HL-60 (cell line): Measurements from ENCODE around the gene DCC.

Experiments used
- DNase-seq, 2 experiments: peaks; one replicate each; pipeline ENCODE4 v3.0.0-alpha.2; 2010 to 2020; ENCODE audit warnings: low read depth in 1 of 2, low spot score in 1 of 2
- H3K27ac ChIP-seq: fragments of 250-450 bp; sonication (Bioruptor Pico); replicated peaks from 2 replicates; pipeline ENCODE4 v1.5.1; 2020; ENCODE audit warnings: mild to moderate bottlenecking, moderate library complexity
- H3K27me3 ChIP-seq: fragments of 250-450 bp; sonication (Bioruptor Pico); 2 replicates; pipeline ENCODE4 v1.5.1; 2021; ENCODE audit warnings: mild to moderate bottlenecking, moderate library complexity; ENCODE audit not compliant: insufficient read depth, poor library complexity, severe bottlenecking
- H3K4me3 ChIP-seq: replicated peaks from 2 replicates; pipeline ENCODE4 v1.5.1; 2011; ENCODE audit warnings: mild to moderate bottlenecking, control low read depth, low read length; ENCODE audit not compliant: insufficient read depth
- CTCF ChIP-seq: IDR thresholded peaks from one replicate; pipeline ENCODE4 v1.5.1; 2011; ENCODE audit warnings: low read length, control low read depth, inconsistent platforms; ENCODE audit not compliant: insufficient read depth
- GABPA ChIP-seq: IDR thresholded peaks from 2 replicates; pipeline ENCODE4 v1.6.1; 2012; ENCODE audit warnings: low read depth
- POLR2AphosphoS5 ChIP-seq: IDR thresholded peaks from 2 replicates; pipeline ENCODE4 v1.6.1; 2012; ENCODE audit warnings: low read depth
- REST ChIP-seq: IDR thresholded peaks from 2 replicates; pipeline ENCODE4 v1.6.1; 2012; ENCODE audit warnings: low read depth; ENCODE audit not compliant: insufficient replicate concordance
- SPI1 ChIP-seq: IDR thresholded peaks from 2 replicates; pipeline ENCODE4 v1.6.1; 2012; ENCODE audit warnings: low read depth, mild to moderate bottlenecking, borderline replicate concordance

The DCC gene

GRCh38 chr18:52615321-52615720 lies 275.3 kb downstream of the DCC start:
- no peaks in the 10 kb centered on the region for H3K27me3 ChIP-seq
- no peak overlapping the region for H3K27ac ChIP-seq
- no peak for DNase-seq
- TF ChIP-seq GABPA (no peak), REST (no peak), SPI1 (no peak), CTCF (no peak), POLR2AphosphoS5 (no peak)
- H3K4me3 ChIP-seq = no peak overlapping the region

GRCh38 chr18:52615943-52616342 lies 275.9 kb downstream of the DCC start:
- DNase-seq = no peak
- TF ChIP-seq GABPA (no peak), POLR2AphosphoS5 (no peak), SPI1 (no peak)
- no peaks in the 10 kb centered on the region for H3K27me3 ChIP-seq

GRCh38 chr18:52617931-52618330 lies 277.9 kb downstream of the DCC start:
- no peak overlapping the region for H3K4me3 ChIP-seq
- H3K27ac ChIP-seq = no peak overlapping the region
- TF ChIP-seq CTCF = no peak
- no peak for TF ChIP-seq GABPA
- TF ChIP-seq POLR2AphosphoS5 = no peak
- no peak for TF ChIP-seq SPI1
- DNase-seq = no peak
- H3K27me3 ChIP-seq = no peaks in the 10 kb centered on the region

More at GRCh38 chr18:52615943-52616342, 275.9 kb downstream of the DCC start:
- Histone ChIP-seq H3K4me3 (no peak overlapping the region), H3K27ac (no peak overlapping the region)

- no peak overlapping the region for H3K27ac ChIP-seq
- no peak for DNase-seq
- H3K4me3 ChIP-seq = no peak overlapping the region
- TF ChIP-seq GABPA (no peak), POLR2AphosphoS5 (no peak), REST (no peak), CTCF (no peak), SPI1 (no peak)
- no peaks in the 10 kb centered on the region for H3K27me3 ChIP-seq
These were observed 281.0 kb downstream of the DCC start for GRCh38 chr18:52620926-52621439.
